SU-DHL-6 (cell line): Measurements from ENCODE around the gene ATG2B.

Experiments used
- EZH2phosphoT487 ChIP-seq: fragments of 200-600 bp; sonication (generic), shearing (Covaris generic); conservative IDR thresholded peaks from 2 replicates; pipeline ENCODE4 v1.6.1; 2018; ENCODE audit warnings: mild to moderate bottlenecking, antibody characterized with exemption, low read length, moderate library complexity, mixed read lengths
- TF ChIP-seq, protein P1 (sequence below): fragments of 200-600 bp; sonication (generic); IDR thresholded peaks from one replicate; pipeline ENCODE4 v1.5.1; 2017; ENCODE audit warnings: antibody characterized with exemption, mild to moderate bottlenecking, low read length, moderate library complexity; ENCODE audit not compliant: insufficient read depth, poor library complexity, severe bottlenecking

DNA sequence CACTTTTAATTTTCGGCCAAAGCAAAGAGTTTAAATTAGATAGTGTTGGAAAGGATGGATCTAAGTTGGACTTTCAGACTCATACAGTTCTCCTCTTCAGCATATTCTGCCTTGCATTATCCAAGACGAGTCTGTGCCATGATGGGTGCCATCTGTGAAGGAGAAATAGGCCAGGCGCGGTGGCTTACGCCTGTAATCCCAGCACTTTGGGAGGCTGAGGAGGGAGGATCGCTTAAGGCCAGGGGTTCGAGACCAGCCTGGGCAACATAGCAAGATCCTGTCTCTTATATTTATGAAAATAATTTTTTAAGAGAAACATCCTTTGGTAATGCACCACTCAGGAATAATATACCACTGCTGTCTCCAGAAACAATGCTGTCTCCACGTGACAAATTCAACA is 35.3 kb upstream of the ATG2B start:
- TF ChIP-seq, protein P1, sequence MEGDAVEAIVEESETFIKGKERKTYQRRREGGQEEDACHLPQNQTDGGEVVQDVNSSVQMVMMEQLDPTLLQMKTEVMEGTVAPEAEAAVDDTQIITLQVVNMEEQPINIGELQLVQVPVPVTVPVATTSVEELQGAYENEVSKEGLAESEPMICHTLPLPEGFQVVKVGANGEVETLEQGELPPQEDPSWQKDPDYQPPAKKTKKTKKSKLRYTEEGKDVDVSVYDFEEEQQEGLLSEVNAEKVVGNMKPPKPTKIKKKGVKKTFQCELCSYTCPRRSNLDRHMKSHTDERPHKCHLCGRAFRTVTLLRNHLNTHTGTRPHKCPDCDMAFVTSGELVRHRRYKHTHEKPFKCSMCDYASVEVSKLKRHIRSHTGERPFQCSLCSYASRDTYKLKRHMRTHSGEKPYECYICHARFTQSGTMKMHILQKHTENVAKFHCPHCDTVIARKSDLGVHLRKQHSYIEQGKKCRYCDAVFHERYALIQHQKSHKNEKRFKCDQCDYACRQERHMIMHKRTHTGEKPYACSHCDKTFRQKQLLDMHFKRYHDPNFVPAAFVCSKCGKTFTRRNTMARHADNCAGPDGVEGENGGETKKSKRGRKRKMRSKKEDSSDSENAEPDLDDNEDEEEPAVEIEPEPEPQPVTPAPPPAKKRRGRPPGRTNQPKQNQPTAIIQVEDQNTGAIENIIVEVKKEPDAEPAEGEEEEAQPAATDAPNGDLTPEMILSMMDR, result no peak
- no peak for TF ChIP-seq EZH2phosphoT487
